Ascending aorta (tissue), 2 donors: Measurements from ENCODE around the gene CHCHD6. TPM values are rescaled to one million over a fixed set of nuclear protein-coding genes. Genes with fewer than 3 reads are reported as not detected.

Experiments
- DNase-seq, 2 donors: peaks; one replicate each; pipeline ENCODE4 v3.0.0-alpha.2; 2019; ENCODE audit warnings: low spot score in 2 of 2
- H3K27ac ChIP-seq, 2 donors: fragments of 200-600 bp; sonication (generic); one replicate each; pipeline ENCODE4 v1.5.1; 2016 to 2017; ENCODE audit warnings: mild to moderate bottlenecking in 1 of 2
- H3K27me3 ChIP-seq: fragments of 200-600 bp; sonication (generic); one replicate; pipeline ENCODE4 v1.5.1; 2017
- H3K36me3 ChIP-seq, 2 donors: fragments of 200-600 bp; sonication (generic); one replicate each; pipeline ENCODE4 v1.5.1; 2016
- H3K4me1 ChIP-seq, 2 donors: fragments of 200-600 bp; sonication (generic); one replicate each; pipeline ENCODE4 v1.5.1; 2016 to 2017; ENCODE audit warnings: mild to moderate bottlenecking in 1 of 2
- H3K4me3 ChIP-seq, 2 donors: fragments of 200-600 bp; sonication (generic); one replicate each; pipeline ENCODE4 v1.5.1; 2016 to 2017; ENCODE audit warnings: mild to moderate bottlenecking in 1 of 2
- H3K9me3 ChIP-seq, 2 donors: fragments of 200-600 bp; sonication (generic); one replicate each; pipeline ENCODE4 v1.5.1; 2016
- intact Hi-C: fragments of 100-400 bp; cut with DNase I; formaldehyde crosslinking; loops from one replicate; pipeline ENCODE4 v1.15.1; 2023
- total RNA-seq: library from RNA; depleted of rRNA; stranded (reverse); fragments of >200 nt; gene quantifications from one replicate; pipeline ENCODE4 v1.1.0, GENCODE V29; 2016
- TF ChIP-seq, protein P1 (sequence below), 3 experiments: fragments of 200-600 bp in 2 of 3; fragments of 450-650 bp in 1 of 3; sonication (generic) in 2 of 3; IDR thresholded peaks; one replicate each; pipeline ENCODE4 v1.5.1; 2016 to 2019; ENCODE audit warnings: antibody characterized with exemption in 3 of 3, mild to moderate bottlenecking in 1 of 3, moderate library complexity in 1 of 3

Gene CHCHD6
- total RNA-seq, 1 donor from 2014 or later = 1.2 TPM

DNA sequence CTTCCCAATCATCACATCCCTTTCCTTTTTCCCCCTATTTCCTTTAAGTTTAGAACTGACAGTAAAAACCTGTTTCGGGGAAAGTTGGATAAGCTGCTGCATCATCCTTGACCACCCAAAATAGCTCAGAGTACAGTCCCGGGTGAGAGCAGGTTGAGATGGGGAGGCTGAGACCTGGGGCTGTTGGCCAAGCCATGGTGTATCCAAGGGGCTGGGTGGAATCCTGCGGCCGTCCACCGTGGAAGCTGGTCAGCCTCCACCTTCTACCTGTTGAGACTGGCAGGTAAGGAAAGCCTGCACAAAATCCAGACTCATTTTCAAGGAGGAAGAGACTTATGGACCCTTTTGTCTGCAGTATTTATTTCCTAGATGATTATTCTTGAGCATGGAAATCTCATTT, 150.6 kb downstream of the CHCHD6 start:
- intact Hi-C loops = no loop called here
- no peaks in the 10 kb centered on the region for H3K27me3 ChIP-seq
- TF ChIP-seq, protein P1, sequence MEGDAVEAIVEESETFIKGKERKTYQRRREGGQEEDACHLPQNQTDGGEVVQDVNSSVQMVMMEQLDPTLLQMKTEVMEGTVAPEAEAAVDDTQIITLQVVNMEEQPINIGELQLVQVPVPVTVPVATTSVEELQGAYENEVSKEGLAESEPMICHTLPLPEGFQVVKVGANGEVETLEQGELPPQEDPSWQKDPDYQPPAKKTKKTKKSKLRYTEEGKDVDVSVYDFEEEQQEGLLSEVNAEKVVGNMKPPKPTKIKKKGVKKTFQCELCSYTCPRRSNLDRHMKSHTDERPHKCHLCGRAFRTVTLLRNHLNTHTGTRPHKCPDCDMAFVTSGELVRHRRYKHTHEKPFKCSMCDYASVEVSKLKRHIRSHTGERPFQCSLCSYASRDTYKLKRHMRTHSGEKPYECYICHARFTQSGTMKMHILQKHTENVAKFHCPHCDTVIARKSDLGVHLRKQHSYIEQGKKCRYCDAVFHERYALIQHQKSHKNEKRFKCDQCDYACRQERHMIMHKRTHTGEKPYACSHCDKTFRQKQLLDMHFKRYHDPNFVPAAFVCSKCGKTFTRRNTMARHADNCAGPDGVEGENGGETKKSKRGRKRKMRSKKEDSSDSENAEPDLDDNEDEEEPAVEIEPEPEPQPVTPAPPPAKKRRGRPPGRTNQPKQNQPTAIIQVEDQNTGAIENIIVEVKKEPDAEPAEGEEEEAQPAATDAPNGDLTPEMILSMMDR (IDR thresholded peaks at IDR 0.05) = no peak
- no peak overlapping the region for H3K4me3 ChIP-seq
- peak in 1 of 2 donors; percentile 24 for DNase-seq
- H3K36me3 ChIP-seq = peaks cover 0 to 4% of the 10 kb centered on the region in 2 donors
- H3K27ac ChIP-seq = no peak overlapping the region
- no peaks in the 10 kb centered on the region for H3K9me3 ChIP-seq
- H3K4me1 ChIP-seq = peaks cover 0 to 8% of the 10 kb centered on the region in 2 donors

DNA sequence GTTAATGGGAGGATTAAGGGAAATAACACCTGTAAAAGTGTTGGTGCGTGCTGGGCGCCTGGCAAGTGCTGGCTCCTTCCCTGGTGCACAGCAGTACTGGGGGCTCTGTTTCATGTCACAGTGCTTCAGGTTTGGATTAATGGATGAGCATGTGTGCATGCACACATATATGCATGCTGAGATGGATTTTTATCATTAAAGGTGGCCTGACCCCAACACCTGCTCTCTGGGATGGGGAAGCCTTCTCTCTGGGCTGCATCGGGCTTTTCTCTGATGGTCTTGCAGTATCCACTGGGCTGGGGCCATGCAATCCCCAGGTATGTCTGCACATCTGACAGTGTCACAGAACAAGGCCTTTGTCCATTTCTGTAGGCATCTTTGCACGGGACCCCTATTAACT, 151.3 kb downstream of the CHCHD6 start:
- Histone ChIP-seq H3K9me3 (no peaks in the 10 kb centered on the region), H3K4me1 (peaks cover 0 to 6% of the 10 kb centered on the region in 2 donors), H3K36me3 (peaks cover 0 to 4% of the 10 kb centered on the region in 2 donors), H3K27me3 (no peaks in the 10 kb centered on the region), H3K4me3 (no peak overlapping the region), H3K27ac (no peak overlapping the region)
- DNase-seq = peak in 1 of 2 donors; percentile 34
- TF ChIP-seq, protein P1 (IDR thresholded peaks at IDR 0.05) = no peak
- intact Hi-C loops = no loop called here

DNA sequence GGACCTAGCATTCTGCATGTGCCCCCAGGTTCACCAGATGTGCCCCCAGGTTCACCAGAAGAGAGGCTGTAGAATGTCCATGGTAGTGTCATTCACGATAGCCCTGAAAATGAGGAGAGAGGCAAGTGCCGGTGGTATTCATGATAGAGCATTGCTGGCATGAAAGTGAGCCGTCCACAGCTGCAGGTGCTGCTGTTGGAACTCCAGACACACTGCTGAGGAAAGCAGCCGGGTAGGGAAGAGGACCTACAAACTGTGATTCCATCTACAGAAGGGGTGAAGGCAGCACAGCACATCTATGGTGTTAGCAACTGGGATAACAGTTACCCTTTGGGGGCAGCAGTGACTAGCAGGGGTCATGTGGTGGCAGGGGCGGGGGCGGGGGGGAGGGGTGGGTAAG, 153.9 kb downstream of the CHCHD6 start:
- no peak overlapping the region for H3K4me3 ChIP-seq
- intact Hi-C loops = no loop called here
- TF ChIP-seq, protein P1 (IDR thresholded peaks at IDR 0.05) = no peak

DNA sequence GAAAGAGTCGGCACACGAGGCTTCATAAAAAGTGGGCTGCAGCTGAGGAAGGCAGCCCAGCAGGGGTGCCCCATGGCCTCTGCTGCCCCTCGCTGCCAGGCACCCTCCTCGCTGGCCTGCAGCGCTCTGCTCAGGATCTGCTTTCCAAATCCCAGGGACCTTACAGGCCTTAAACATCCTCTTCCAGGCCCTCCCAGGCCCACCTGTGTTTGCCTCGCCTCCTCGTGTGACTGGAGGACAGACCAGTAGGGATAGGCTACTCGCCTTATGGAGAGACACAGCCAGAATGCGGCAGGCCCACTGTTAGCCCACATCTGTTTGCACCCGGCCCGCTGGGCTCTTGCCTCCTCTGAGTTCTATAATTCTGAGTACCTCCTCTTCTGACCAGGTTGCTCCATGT, 154.4 kb downstream of the CHCHD6 start:
- Histone ChIP-seq H3K4me3 (no peak overlapping the region), H3K36me3 (no peaks in the 10 kb centered on the region), H3K4me1 (no peaks in the 10 kb centered on the region), H3K27me3 (no peaks in the 10 kb centered on the region), H3K9me3 (no peaks in the 10 kb centered on the region), H3K27ac (no peak overlapping the region)
- TF ChIP-seq, protein P1 (IDR thresholded peaks at IDR 0.05) = no peak
- intact Hi-C loops = no loop called here
- peak in 1 of 2 donors; percentile 53 for DNase-seq

More for the DNA sequence above, 153.9 kb downstream of the CHCHD6 start:
- Histone ChIP-seq H3K4me1 (no peaks in the 10 kb centered on the region), H3K27me3 (no peaks in the 10 kb centered on the region), H3K27ac (no peak overlapping the region), H3K36me3 (peaks cover 0 to 2% of the 10 kb centered on the region in 2 donors), H3K9me3 (no peaks in the 10 kb centered on the region)
- DNase-seq = peak in 1 of 2 donors; percentile 30

DNA sequence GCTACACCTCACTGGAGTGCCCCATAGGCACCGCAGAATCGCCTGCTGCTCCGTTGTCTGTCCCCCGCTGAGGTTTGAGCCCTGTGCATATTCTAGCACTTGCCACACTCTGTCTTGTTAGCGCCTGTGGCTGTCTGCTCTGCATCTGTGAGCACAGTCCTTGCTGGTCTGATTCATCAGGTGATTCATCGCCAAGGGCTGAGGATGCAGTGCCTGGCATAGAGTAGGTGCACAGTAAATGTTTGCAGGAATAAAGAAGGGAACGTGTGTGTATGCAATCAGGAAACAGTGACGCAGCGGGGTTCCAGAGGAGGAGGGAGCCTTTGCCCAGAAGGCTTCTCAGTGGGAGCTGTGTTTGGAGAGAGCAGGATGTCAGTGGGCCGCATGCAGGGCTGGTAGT, 154.8 kb downstream of the CHCHD6 start:
- TF ChIP-seq, protein P1 (IDR thresholded peaks at IDR 0.05) = no peak
- Histone ChIP-seq H3K9me3 (no peaks in the 10 kb centered on the region), H3K4me1 (no peaks in the 10 kb centered on the region), H3K27ac (no peak overlapping the region), H3K36me3 (no peaks in the 10 kb centered on the region), H3K27me3 (no peaks in the 10 kb centered on the region), H3K4me3 (no peak overlapping the region)
- peak in 1 of 2 donors; percentile 35 for DNase-seq
- intact Hi-C loops = no loop called here
